AG10803 (cell line): Measurements from ENCODE around the gene LMAN1.

Experiments used
- DNase-seq: peaks from one replicate; pipeline ENCODE4 v3.0.0; 2010; ENCODE audit warnings: low read depth
- H3K4me3 ChIP-seq: 2 replicates; pipeline ENCODE4 v1.5.1; 2011; ENCODE audit warnings: mild to moderate bottlenecking, low read length, control low read depth
- TF ChIP-seq, protein P1 (sequence below): conservative IDR thresholded peaks from 2 replicates; pipeline ENCODE4 v1.5.1; 2011; ENCODE audit warnings: mild to moderate bottlenecking, low read length, control low read depth, inconsistent platforms

Gene LMAN1

DNA sequence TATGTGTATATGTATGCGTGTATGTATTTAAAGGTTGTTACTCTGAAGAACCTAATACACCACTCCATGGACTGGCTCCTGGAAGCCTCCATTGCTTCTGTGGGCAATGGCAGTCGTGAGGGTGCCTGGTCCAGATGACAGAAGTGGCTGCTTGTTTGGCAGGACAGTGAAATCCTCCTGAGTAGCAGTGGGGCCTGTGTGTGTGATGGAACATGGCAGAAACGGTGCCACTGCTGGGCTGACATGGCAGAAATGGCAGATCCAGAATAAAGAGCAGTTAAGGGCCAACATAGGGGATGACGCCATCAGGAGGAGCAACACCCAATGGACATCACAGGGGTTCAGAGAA, 34.5 kb downstream of the LMAN1 start:
- no peak for DNase-seq
- TF ChIP-seq, protein P1, sequence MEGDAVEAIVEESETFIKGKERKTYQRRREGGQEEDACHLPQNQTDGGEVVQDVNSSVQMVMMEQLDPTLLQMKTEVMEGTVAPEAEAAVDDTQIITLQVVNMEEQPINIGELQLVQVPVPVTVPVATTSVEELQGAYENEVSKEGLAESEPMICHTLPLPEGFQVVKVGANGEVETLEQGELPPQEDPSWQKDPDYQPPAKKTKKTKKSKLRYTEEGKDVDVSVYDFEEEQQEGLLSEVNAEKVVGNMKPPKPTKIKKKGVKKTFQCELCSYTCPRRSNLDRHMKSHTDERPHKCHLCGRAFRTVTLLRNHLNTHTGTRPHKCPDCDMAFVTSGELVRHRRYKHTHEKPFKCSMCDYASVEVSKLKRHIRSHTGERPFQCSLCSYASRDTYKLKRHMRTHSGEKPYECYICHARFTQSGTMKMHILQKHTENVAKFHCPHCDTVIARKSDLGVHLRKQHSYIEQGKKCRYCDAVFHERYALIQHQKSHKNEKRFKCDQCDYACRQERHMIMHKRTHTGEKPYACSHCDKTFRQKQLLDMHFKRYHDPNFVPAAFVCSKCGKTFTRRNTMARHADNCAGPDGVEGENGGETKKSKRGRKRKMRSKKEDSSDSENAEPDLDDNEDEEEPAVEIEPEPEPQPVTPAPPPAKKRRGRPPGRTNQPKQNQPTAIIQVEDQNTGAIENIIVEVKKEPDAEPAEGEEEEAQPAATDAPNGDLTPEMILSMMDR, result no peak
- no peak overlapping the region for H3K4me3 ChIP-seq

DNA sequence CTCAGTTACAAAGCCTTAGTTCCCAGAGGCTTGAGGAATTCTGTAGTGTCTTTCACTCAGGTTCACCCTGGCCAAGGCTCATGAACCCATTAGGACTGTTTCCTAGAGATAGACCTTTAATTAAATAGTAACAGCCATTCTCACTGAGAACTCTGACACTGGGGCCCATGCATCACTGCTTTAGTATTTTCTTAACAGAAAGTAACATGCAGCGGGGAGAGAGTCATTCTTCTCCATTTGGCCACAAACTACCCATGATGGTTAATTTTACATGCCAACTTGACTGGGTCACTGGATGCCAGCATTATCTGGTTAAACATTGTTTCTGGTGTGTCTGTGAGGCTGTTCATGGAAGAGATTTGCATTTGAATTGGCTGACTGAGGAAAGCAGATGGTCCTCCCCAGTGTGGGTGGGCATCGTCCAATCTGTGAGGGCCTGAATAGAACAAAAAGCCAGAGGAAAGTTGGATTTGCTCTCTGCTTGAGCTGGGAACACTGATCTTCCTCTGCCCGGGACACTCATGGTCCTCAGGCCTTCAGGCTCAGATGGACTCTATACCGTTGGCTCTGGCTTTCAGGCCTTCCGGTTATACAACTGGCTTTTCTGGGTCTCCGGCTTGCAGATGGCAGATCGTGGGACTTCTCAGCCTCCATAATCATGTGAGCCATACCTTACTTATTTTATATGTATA, 35.0 kb downstream of the LMAN1 start:
- TF ChIP-seq, protein P1, result no peak
- no peak overlapping the region for H3K4me3 ChIP-seq

DNA sequence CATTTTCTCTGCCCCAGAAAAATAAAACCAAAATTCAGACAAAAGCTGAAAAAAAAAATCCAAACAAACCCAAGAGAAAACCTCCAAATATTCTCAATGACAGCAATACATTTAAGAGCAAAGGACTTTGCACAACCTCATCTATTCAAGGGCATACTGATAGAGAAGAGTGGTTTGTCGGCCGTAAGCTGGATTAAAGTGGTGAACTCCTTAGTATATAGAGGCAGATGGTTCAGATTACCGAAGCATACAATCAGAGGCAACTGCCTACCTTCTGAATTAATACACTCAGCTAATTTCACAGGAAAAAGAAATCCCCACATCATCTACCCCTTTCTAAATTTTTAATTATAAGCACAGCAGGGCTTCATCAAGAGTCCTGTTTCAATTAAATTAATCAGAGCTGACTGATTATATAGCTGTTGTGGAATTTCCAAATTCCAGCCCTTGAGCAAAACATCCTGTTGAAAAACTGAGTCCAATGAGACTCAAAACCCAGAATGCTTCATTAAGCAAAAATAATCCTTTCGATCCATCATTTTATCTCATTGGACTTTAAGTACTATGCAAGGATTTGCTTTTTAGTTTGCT, 40.5 kb downstream of the LMAN1 start, which contains the start of gene CPLX4:
CPLX4 (minus strand) TSS at position 190 of the 591 bp plus-strand sequence; CDS start at position 3, 187 bp downstream.
- no peak within 1 kb of the TSS for H3K4me3 ChIP-seq
- DNase-seq, result no peak
- TF ChIP-seq, protein P1, result no peak

More for the DNA sequence above, 35.0 kb downstream of the LMAN1 start:
- peak; percentile 45 for DNase-seq

DNA sequence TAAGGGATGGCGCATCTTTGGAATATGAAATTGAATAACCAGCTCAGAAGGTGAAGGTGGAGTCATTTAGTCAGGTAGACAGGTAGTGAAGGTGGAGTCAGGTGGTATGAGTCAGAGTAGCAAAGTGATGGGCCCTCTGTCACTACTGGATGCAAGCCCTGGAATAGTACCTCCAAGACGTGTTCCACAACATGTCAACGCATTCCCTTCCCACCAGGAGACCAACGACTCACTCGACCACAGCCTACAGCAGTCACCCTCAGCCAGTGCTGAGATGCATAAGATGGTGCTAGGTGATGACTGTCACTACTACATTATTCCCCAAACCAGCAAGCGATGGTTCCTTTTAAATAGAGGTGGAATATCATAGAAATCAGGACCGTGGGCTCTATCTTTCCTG, 47.4 kb downstream of the LMAN1 start:
- TF ChIP-seq, protein P1, result no peak
- H3K4me3 ChIP-seq, result no peak overlapping the region
- peak; percentile 17 for DNase-seq

DNA sequence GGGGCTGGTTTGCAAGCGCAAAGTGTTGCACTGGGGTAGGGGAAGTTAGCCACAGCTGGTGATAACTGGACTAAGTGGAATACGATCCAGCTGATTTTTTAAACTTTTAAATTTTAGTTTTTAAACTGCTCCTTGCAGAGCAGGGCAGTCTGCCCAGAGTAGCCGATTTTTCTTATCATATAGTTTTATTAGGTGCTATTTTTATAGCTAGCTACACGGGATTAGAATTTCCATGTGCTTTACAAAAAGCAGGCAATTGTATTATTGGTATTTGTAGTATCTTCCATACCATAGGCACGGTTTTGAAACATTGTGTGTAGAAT, 50.2 kb downstream of the LMAN1 start:
- peak overlapping the region; percentile 45 for H3K4me3 ChIP-seq
- TF ChIP-seq, protein P1, result no peak

DNA sequence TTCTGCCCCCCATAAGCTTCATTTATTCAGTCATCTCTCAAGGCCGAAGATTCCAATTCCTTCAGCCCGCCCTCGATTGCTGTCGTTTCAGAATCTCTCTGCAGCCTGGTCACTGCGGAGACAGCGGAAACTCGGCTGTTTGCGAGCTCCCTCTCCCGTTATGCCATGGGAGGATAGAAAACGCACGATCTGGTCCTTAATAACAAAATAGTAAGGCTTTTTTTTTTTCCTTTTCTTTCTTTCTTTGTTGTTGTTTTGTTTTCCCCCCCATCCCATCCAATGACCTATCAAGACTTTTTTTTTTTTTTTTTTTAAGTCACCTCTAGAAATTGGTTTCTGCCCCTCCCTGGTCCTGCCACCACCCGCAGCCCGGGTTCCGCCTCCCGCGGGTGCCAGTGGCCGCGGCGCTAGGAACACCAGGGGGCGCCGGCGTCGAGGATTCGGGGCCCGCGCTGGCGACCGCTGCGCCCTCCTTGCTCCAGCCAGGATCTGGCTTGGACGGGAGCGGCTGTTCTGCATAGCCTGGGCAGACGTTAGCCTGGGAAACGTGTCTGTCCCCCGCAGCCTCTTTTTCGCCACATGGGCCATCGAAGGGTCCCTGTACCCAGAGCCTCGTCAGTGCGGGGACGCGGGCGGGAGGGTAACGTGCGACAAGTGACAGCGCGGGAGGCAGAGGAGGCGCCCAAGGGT, 50.7 kb downstream of the LMAN1 start:
- H3K4me3 ChIP-seq, result peak overlapping the region; percentile 45
- TF ChIP-seq, protein P1, result peak; percentile 43
- DNase-seq, result peak; percentile 57

More for the DNA sequence above, 50.2 kb downstream of the LMAN1 start:
- no peak for DNase-seq
